ENCODE measurements around the gene MKNK2.
A peak's percentile ranks its signal among the peaks of the same experiment; 100 is the strongest.

MKNK2 gene

GRCh38 chr19:2021453-2022140, 29.4 kb downstream of the MKNK2 start:
- DNase-seq (ENCODE audit: extremely low read depth, low read depth), result no peak
- TF ChIP-seq CTCF (IDR thresholded peaks at IDR 0.05; ENCODE audit: low read depth, low read length, missing control alignments), result no peak
- H3K4me3 ChIP-seq (replicated peaks; ENCODE audit: low read depth, low read length), result no peak overlapping the region

- no peak for TF ChIP-seq CTCF (IDR thresholded peaks at IDR 0.05; ENCODE audit: low read depth, low read length, missing control alignments)
- DNase-seq (ENCODE audit: extremely low read depth, low read depth), result no peak
- no peak overlapping the region for H3K4me3 ChIP-seq (replicated peaks; ENCODE audit: low read depth, low read length)
Observed at GRCh38 chr19:2018752-2019151, 32.3 kb downstream of the MKNK2 start.

- no peak for TF ChIP-seq CTCF (IDR thresholded peaks at IDR 0.05; ENCODE audit: low read depth, low read length, missing control alignments)
- H3K4me3 ChIP-seq (replicated peaks; ENCODE audit: low read depth, low read length), result peak overlapping the region; percentile 16; the same call in 1 of the 2 replicates
- no peak for DNase-seq (ENCODE audit: extremely low read depth, low read depth)
Observed at GRCh38 chr19:2016041-2016807, 34.8 kb downstream of the MKNK2 start.

- no peak for DNase-seq (ENCODE audit: extremely low read depth, low read depth)
- peak within 1 kb of the TSS; percentile 60 for H3K4me3 ChIP-seq (replicated peaks; ENCODE audit: low read depth, low read length)
- TF ChIP-seq CTCF (IDR thresholded peaks at IDR 0.05; ENCODE audit: low read depth, low read length, missing control alignments), result no peak
Observed at GRCh38 chr19:2015608-2015950, 35.5 kb downstream of the MKNK2 start, which contains the start of gene BTBD2. TSS of gene BTBD2 (minus strand) at chr19:2015714. CDS start at chr19:2015703, 11 bp downstream.

- no peak for TF ChIP-seq CTCF (IDR thresholded peaks at IDR 0.05; ENCODE audit: low read depth, low read length, missing control alignments)
- peak overlapping the region; percentile 60 for H3K4me3 ChIP-seq (replicated peaks; ENCODE audit: low read depth, low read length)
- DNase-seq (ENCODE audit: extremely low read depth, low read depth), result no peak
Observed at GRCh38 chr19:2014731-2015607, 36.1 kb downstream of the MKNK2 start.

- DNase-seq (ENCODE audit: extremely low read depth, low read depth), result no peak
- TF ChIP-seq CTCF (IDR thresholded peaks at IDR 0.05; ENCODE audit: low read depth, low read length, missing control alignments), result no peak
- H3K4me3 ChIP-seq (replicated peaks; ENCODE audit: low read depth, low read length), result peak overlapping the region; percentile 60
Observed at GRCh38 chr19:2014131-2014571, 36.9 kb downstream of the MKNK2 start.

All from HFF-Myc (cell line).